Right lobe of liver (tissue), 6 donors: Measurements from ENCODE around the gene NBL1. TPM values are rescaled to one million over a fixed set of nuclear protein-coding genes. Genes with fewer than 3 reads are reported as not detected.

Experiments
- ATAC-seq, 4 donors: fragments of 200-7000 bp; cut with Tn5 transposase; one replicate each; pipeline ENCODE4 v1.9.1; 2020; ENCODE audit warnings: mild to moderate bottlenecking in 4 of 4, moderate library complexity in 4 of 4
- DNase-seq, 3 donors: peaks; one replicate each; pipeline ENCODE4 v3.0.0-alpha.2; 2020
- H3K27ac ChIP-seq, 3 donors: fragments of 200-600 bp; one replicate each; pipeline ENCODE4 v1.8.0; 2022
- H3K27me3 ChIP-seq, 2 donors: fragments of 200-600 bp; one replicate each; pipeline ENCODE4 v1.8.0; 2022
- H3K36me3 ChIP-seq, 4 donors: fragments of 200-600 bp; sonication (generic) in 1 of 4; one replicate each; pipeline versions ENCODE4 v1.5.1 to v1.8.0; 2017 to 2022; ENCODE audit warnings: control low read depth in 1 of 4
- H3K4me1 ChIP-seq, 4 donors: fragments of 200-600 bp; sonication (generic) in 1 of 4; one replicate each; pipeline versions ENCODE4 v1.5.1 to v1.8.0; 2017 to 2022; ENCODE audit warnings: control low read depth in 1 of 4
- H3K4me3 ChIP-seq, 3 donors: fragments of 200-600 bp; one replicate each; pipeline ENCODE4 v1.8.0; 2022
- H3K9me3 ChIP-seq, 4 donors: fragments of 200-600 bp; sonication (generic) in 1 of 4; one replicate each; pipeline versions ENCODE4 v1.5.1 to v1.8.0; 2017 to 2022; ENCODE audit warnings: control low read depth in 1 of 4
- CTCF ChIP-seq, 4 donors: fragments of 200-600 bp in 3 of 4; fragments of 450-650 bp in 1 of 4; IDR thresholded peaks; one replicate each; pipeline versions ENCODE4 v1.5.1 to v1.8.0; 2016 to 2022; ENCODE audit warnings: antibody characterized with exemption in 4 of 4, mild to moderate bottlenecking in 2 of 4
- POLR2A ChIP-seq: fragments of 450-650 bp; IDR thresholded peaks from one replicate; pipeline ENCODE4 v1.6.1; 2017; ENCODE audit warnings: antibody characterized with exemption, mild to moderate bottlenecking
- WGBS: methylation state at CpG from one replicate; pipeline ENCODE4 v1.1.6; 2018; ENCODE audit warnings: low coverage, low lambda C conversion rate; ENCODE audit not compliant: insufficient coverage; ENCODE audit errors: missing lambda C conversion rate; 5-methylcytosine and 5-hydroxymethylcytosine counted together
- intact Hi-C, 2 donors: fragments of 100-400 bp; cut with DNase I; formaldehyde crosslinking; loops; one replicate each; pipeline versions ENCODE4 v1.11.2 to v1.14.1; 2022
- total RNA-seq, 6 experiments: library from RNA; depleted of rRNA in 2 of 6; stranded (reverse); fragments of >200 nt in 2 of 6; fragmentation: NEBNext Ultra II Directional in 3 of 6; extraction: Animal tissue kit (Norgen Biotek cat#: 25700) in 3 of 6; gene quantifications; one replicate each; pipeline versions ENCODE4 v1.1.0 to v1.2.4, GENCODE V29; 2016 to 2023
- donor health status: DM: no; HTN: yes; CAD: no.
- donor health status: DM: no; HTN: no; CAD: no.
- donor health status: DM: no; HTN: no; CAD: no.
- donor health status: DM: no; HTN: yes; CAD: no.
- donor health status: DM: no; HTN: yes; CAD: no.

NBL1 gene
- total RNA-seq, 6 experiments from 2014 or later = 2.2 to 5.7 (median 3.4) TPM

GRCh38 chr1:19613171-19613703 is 30.9 kb upstream of the NBL1 start:
- no peaks in the 10 kb centered on the region for H3K27me3 ChIP-seq
- no peak for TF ChIP-seq POLR2A
- no peak for TF ChIP-seq CTCF (IDR thresholded peaks at IDR 0.05)
- peaks cover 0 to 2% (median 0%) of the 10 kb centered on the region in 4 donors for H3K36me3 ChIP-seq
- intact Hi-C loops = no loop called here
- no peaks in the 10 kb centered on the region for H3K4me1 ChIP-seq
- 86% methylated on average over 7 of the region's 7 CpGs for whole genome bisulfite sequencing
- no peak overlapping the region for H3K27ac ChIP-seq
- H3K4me3 ChIP-seq = no peak overlapping the region
- DNase-seq (no peak), ATAC-seq (no peak)
- no peaks in the 10 kb centered on the region for H3K9me3 ChIP-seq

GRCh38 chr1:19615438-19615837 is 28.7 kb upstream of the NBL1 start:
- ATAC-seq (no peak), DNase-seq (no peak)
- H3K4me3 ChIP-seq = no peak overlapping the region
- no peak overlapping the region for H3K27ac ChIP-seq
- H3K4me1 ChIP-seq = peaks cover 0 to 15% (median 6%) of the 10 kb centered on the region in 4 donors
- 78% methylated on average over 6 of the region's 6 CpGs for WGBS
- no peaks in the 10 kb centered on the region for H3K27me3 ChIP-seq
- H3K9me3 ChIP-seq = no peaks in the 10 kb centered on the region
- TF ChIP-seq POLR2A (no peak), CTCF (IDR thresholded peaks at IDR 0.05) (no peak)
- peaks cover 0 to 2% (median 0%) of the 10 kb centered on the region in 4 donors for H3K36me3 ChIP-seq
- intact Hi-C loops = no loop called here

- Histone ChIP-seq H3K27ac (no peak overlapping the region), H3K36me3 (peaks cover 0 to 2% (median 0%) of the 10 kb centered on the region in 4 donors), H3K27me3 (no peaks in the 10 kb centered on the region), H3K4me3 (no peak overlapping the region), H3K4me1 (peaks cover 0 to 15% (median 6%) of the 10 kb centered on the region in 4 donors), H3K9me3 (no peaks in the 10 kb centered on the region)
- intact Hi-C loops = no loop called here
- no peak for DNase-seq
- ATAC-seq = no peak
- 70% methylated on average over 2 of the region's 2 CpGs for WGBS
- TF ChIP-seq POLR2A = no peak
- TF ChIP-seq CTCF (IDR thresholded peaks at IDR 0.05) = no peak
Observed at GRCh38 chr1:19616489-19616888, 27.6 kb upstream of the NBL1 start.

GRCh38 chr1:19617376-19617775 is 26.7 kb upstream of the NBL1 start:
- H3K4me1 ChIP-seq = peaks cover 0 to 15% (median 6%) of the 10 kb centered on the region in 4 donors
- H3K27ac ChIP-seq = no peak overlapping the region
- 76% methylated on average over 3 of the region's 3 CpGs for WGBS
- no peak for TF ChIP-seq CTCF (IDR thresholded peaks at IDR 0.05)
- TF ChIP-seq POLR2A = no peak
- ATAC-seq = no peak
- H3K27me3 ChIP-seq = no peaks in the 10 kb centered on the region
- intact Hi-C loops = no loop called here
- no peak overlapping the region for H3K4me3 ChIP-seq
- H3K9me3 ChIP-seq = no peaks in the 10 kb centered on the region
- peaks cover 0 to 2% (median 0%) of the 10 kb centered on the region in 4 donors for H3K36me3 ChIP-seq
- no peak for DNase-seq
